ENCODE results near the gene TNF. TPM values are rescaled to one million over a fixed set of nuclear protein-coding genes. Genes with fewer than 3 reads are reported as not detected.

TNF gene
- not detected in 2 replicates for total RNA-seq

- no peak for DNase-seq (ENCODE audit: low read depth in 2 of 2)
These were observed at the start of gene TNF for GRCh38 chr6:31575335-31575901. TSS of gene TNF (plus strand) at chr6:31575565. CDS start at chr6:31575742, 177 bp downstream.

GRCh38 chr6:31525932-31526591 lies 49.3 kb upstream of the TNF start:
- peak in 1 of 2 donors; percentile 81 for DNase-seq (ENCODE audit: low read depth in 2 of 2)

- no peak for DNase-seq (ENCODE audit: low read depth in 2 of 2)
These were observed 47.0 kb upstream of the TNF start for GRCh38 chr6:31528307-31528777.

- DNase-seq (ENCODE audit: low read depth in 2 of 2): no peak
These were observed 46.5 kb upstream of the TNF start, which contains the start of gene MCCD1 for GRCh38 chr6:31528821-31529328. TSS of gene MCCD1 (plus strand) at chr6:31528962. CDS start at chr6:31529015, 53 bp downstream.

- no peak for DNase-seq (ENCODE audit: low read depth in 2 of 2)
These were observed 45.8 kb upstream of the TNF start for GRCh38 chr6:31529329-31530150.

- no peak for DNase-seq (ENCODE audit: low read depth in 2 of 2)
These were observed 44.7 kb upstream of the TNF start for GRCh38 chr6:31530659-31531058.

- no peak for DNase-seq (ENCODE audit: low read depth in 2 of 2)
These were observed 44.2 kb upstream of the TNF start for GRCh38 chr6:31531162-31531561.

- no peak for DNase-seq (ENCODE audit: low read depth in 2 of 2)
These were observed 43.4 kb upstream of the TNF start for GRCh38 chr6:31531771-31532643.

- DNase-seq (ENCODE audit: low read depth in 2 of 2): no peak
These were observed 42.5 kb upstream of the TNF start for GRCh38 chr6:31532644-31533454.

GRCh38 chr6:31533455-31533841 lies 41.9 kb upstream of the TNF start:
- no peak for DNase-seq (ENCODE audit: low read depth in 2 of 2)

- DNase-seq (ENCODE audit: low read depth in 2 of 2): no peak
These were observed 41.4 kb upstream of the TNF start for GRCh38 chr6:31534011-31534410.

GRCh38 chr6:31534521-31535040 lies 40.8 kb upstream of the TNF start:
- no peak for DNase-seq (ENCODE audit: low read depth in 2 of 2)

- DNase-seq (ENCODE audit: low read depth in 2 of 2): no peak
These were observed 39.6 kb upstream of the TNF start for GRCh38 chr6:31535538-31536324.

- no peak for DNase-seq (ENCODE audit: low read depth in 2 of 2)
These were observed 36.5 kb upstream of the TNF start for GRCh38 chr6:31538805-31539400.

- DNase-seq (ENCODE audit: low read depth in 2 of 2): no peak
These were observed 34.7 kb upstream of the TNF start for GRCh38 chr6:31540640-31541039.

- peak in 1 of 2 donors; percentile 54 for DNase-seq (ENCODE audit: low read depth in 2 of 2)
These were observed 34.2 kb upstream of the TNF start for GRCh38 chr6:31541059-31541657.

- DNase-seq (ENCODE audit: low read depth in 2 of 2): peak; percentile 94 to 98
These were observed 33.5 kb upstream of the TNF start, which contains the start of gene DDX39B for GRCh38 chr6:31541658-31542521. TSS of gene DDX39B (minus strand) at chr6:31542003. CDS start at chr6:31540532, 1,471 bp downstream.
